ENCODE measurements around the gene PHC2. TPM values are rescaled to one million over a fixed set of nuclear protein-coding genes. Genes with fewer than 3 reads are reported as not detected.

Gene PHC2
- total RNA-seq, 4 donors from 2014 or later, result 109 to 214 (median 150) TPM

DNA sequence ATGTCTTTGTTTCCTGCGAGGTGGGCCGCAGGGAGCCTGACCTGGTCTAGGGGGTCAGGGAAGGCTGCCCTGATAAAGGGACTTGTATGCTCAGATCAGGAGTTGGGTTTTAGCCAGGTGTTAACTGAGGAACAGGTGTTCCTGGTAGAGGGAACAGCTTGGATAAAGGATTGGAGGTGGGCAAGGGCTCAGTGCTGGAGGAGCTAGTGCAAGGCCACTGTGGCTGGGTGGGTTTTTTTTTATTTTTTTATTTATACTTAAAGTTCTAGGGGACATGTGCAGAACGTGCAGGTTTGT, 141.1 kb downstream of the PHC2 start:
- no peak for DNase-seq (ENCODE audit: low spot score)
- ATAC-seq (ENCODE audit: low FRiP score), result no peak
- TF ChIP-seq CTCF (IDR thresholded peaks at IDR 0.05), result no peak

DNA sequence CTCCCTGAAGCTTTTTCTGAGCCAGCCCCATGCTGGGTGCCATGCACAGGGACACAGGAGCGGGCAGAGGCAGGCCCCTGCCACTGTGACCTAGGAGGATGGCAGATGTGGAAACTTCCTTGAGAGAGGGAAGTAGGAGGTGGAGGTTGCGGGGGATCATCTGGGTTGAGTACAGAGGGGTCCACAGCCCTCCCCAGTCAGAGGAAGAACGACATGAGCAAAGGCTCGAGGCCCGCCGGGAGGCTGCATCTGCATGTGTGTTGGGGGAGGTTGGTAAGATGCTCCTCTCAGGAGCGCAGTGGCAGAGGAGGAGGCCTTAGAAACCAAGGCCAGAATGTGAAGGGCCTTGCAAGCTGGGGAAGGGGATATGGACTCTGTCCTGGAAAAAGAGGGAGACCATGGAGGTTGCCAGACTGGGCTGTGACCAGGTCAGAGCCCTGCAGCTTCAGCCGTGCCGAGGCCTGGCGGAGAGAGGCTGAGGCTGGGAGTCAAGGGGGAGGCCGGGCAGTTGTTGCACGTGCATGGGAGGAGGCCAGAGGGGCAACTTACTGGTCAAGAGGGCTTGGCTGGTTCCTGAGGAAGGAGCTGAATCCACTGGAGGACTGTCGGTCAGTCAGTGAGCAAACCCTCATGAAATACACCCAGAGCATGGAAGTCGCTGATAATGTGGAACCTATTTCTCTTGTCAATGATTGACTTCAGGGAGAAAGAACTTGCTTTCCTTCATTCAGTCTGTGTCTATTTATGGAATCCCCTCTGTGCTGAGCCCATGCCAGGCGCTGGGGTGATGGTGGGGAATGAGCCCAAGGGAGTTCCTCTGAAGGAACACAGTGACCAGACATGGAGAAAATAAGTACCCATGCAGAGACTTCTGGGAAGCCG, 141.7 kb downstream of the PHC2 start:
- TF ChIP-seq CTCF (IDR thresholded peaks at IDR 0.05), result no peak
- no peak for DNase-seq (ENCODE audit: low spot score)
- ATAC-seq (ENCODE audit: low FRiP score), result no peak

- TF ChIP-seq CTCF (IDR thresholded peaks at IDR 0.05), result no peak
- DNase-seq (ENCODE audit: low spot score) (no peak), ATAC-seq (ENCODE audit: low FRiP score) (no peak)
Observed at GRCh38 chr1:33287317-33287716, 143.6 kb downstream of the PHC2 start.

DNA sequence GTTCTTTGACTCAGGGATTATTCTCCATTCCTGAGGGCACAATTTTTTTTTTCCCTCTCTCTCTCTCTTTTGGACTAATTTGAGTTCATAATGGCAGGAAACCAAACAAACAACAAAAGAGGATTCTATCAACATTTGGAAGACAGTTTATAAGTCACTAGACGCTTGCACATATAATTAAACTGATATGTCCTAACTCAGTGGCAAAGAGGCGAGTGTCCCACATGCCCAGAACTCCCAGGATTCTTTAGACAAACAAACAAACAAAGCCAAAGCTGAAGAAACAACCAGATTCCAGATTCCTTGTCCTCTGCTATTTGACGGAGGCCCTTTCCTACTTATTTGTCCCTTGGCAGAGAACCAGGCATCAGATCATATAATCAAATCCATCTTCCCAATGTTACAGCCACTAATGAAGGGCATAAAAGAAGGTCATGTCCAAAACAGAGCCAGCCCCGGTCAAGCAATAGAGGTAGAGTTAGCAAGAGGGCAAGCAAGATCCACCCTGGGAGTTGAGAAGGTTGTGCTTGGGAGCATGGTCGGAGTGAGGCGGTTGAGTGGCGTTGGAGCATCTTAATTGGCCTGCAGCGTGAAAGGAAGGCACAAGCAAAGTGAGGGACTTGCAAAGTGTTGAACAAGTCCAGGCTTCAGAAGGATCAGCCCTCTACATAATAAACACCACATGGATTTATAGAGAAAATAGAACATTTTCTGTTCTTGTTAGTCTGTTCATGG, 144.3 kb downstream of the PHC2 start:
- DNase-seq (ENCODE audit: low spot score) (no peak), ATAC-seq (ENCODE audit: low FRiP score) (no peak)
- TF ChIP-seq CTCF (IDR thresholded peaks at IDR 0.05), result no peak

GRCh38 chr1:33284049-33284448, 146.8 kb downstream of the PHC2 start:
- no peak for ATAC-seq (ENCODE audit: low FRiP score)
- DNase-seq (ENCODE audit: low spot score), result no peak
- no peak for TF ChIP-seq CTCF (IDR thresholded peaks at IDR 0.05)

- DNase-seq (ENCODE audit: low spot score), result no peak
- ATAC-seq (ENCODE audit: low FRiP score), result no peak
- TF ChIP-seq CTCF (IDR thresholded peaks at IDR 0.05), result no peak
Observed at GRCh38 chr1:33282791-33283190, 148.1 kb downstream of the PHC2 start.

Measured in omental fat pad (tissue), 4 donors.